ENCODE measurements around the gene SMIM36.
"Not testable (repeated sequence)": the region's sequence is repeated elsewhere in the genome, so short reads cannot be mapped to it uniquely, and the experiment has no call there.

SMIM36 gene

DNA sequence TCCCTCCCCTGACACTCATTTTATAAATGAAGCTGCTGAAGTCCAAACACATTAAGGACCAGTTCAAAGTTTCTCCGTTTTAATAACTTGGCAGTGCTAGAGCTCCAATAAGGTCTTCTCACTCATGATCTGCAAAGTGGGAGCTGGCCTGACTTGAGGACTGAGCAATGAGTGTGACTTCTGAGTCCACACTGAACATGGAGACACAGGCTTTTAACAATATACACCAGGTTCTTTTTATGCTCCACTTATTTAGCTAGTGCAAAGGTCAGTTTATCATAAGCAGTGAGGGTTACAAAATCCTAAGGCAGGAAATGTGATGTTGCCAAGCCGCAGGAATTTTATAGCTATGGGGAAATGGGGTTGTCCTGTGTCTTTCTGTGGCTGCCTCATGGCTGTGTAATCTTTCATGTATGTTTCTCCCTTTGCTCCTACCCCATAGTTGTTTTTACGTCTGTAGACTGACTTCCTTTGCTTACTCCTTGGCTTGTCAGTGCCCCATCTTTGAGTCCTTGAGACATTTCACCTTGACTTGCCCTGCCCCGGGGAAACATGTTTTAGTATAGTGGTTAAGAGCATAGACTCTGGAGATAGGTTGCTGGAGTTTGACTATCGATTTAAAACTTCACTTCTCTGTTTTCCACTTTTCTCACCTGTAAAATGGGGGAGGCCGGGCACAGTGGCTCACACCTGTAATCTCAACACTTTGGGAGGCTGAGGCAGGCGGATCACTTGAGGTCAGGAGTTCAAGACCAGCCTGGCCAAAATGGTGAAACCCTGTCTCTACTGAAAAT, 77.4 kb downstream of the SMIM36 start:
- no peak for DNase-seq

GRCh38 chr17:55433029-55433628, 78.1 kb downstream of the SMIM36 start:
- DNase-seq: no peak

GRCh38 chr17:55432358-55433028, 78.8 kb downstream of the SMIM36 start:
- no peak for DNase-seq

DNA sequence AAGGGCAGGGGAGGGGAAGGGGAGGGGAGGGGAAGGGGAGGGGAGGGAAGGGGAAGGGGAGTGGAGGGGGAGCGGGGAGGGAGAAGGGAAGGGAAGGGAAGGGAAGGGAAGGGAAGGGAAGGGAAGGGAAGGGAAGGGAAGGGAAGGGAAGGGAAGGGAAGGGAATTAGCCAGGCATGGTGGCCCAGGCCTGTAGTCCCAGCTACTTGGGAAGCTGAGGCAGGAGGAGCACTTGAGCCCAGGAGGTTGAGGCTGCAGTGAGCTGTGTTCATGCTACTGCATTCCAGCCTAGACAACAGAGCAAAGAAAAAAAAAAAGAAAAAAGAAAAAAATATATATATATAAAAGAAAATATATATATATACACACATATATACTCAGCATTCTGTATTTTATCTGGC, 79.3 kb downstream of the SMIM36 start:
- not testable (repeated sequence) for DNase-seq

- DNase-seq: no peak
Measured at GRCh38 chr17:55430541-55431288, 80.5 kb downstream of the SMIM36 start.

DNA sequence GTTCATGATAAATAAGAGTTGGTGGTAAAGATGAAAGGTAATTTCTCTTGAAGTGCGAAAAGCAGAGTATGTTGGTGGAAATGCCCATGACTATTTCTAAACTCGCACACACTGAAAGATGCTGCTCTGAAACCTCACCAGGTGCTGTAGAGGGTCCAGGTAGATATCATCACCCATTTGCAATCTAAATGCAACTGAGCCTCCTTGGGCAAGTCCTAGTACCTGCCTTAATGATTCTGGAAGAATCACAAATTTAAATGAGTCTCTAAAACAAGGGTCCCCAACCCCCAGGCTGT, 83.7 kb downstream of the SMIM36 start:
- no peak for DNase-seq

- no peak for DNase-seq
Measured at GRCh38 chr17:55426851-55427586, 84.2 kb downstream of the SMIM36 start.

DNA sequence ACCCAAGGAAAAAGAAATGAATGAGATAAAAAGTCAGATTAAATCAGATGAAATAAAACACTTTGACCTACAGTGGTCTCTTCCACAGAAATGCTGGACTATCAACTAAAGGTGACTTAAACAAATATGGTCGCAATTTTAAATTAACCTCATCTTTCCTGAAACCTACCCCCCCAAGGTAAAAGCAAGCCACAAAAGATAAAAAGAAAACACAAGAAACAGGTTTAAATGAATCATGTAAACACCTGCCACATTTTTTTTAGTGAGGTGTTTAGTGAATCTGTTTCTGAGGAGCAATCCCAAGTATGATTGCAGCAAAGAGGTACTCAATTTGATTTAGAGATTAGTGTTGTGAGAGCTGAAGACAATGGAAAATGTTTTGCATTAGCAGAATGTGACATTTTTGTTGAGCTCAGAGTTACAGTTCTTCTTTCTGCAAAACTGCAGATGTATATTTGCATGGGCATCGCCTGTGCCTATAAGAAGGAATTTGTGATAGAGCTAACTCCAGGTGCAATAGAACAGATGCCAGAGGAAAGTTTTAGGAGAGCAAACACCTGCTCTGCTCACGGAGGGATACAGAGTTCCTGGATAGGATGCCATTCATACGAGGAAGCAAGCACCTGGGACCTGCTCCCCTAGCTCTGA, 86.2 kb downstream of the SMIM36 start:
- DNase-seq: no peak

DNA sequence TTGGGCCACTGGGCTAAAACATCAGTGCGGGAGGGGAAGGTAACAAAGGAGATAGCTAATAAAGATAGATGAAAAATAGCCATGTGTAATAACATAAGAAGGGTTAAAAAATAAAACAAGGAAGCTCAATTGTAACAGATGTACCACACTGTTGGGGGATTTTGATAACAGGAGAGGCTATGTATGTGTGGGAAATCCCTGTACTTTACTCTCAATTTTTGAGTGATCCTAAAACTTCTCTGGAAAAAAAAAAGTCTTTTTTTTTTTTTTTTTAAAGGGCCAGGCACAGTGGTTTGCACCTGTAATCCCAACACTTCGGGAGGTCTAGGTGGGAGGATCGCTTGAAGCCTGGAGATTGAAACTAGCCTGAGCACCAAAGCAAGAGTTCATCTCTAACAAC, 87.7 kb downstream of the SMIM36 start:
- no peak for DNase-seq

- DNase-seq: not testable (repeated sequence)
Measured at GRCh38 chr17:55422828-55423164, 88.5 kb downstream of the SMIM36 start.

DNA sequence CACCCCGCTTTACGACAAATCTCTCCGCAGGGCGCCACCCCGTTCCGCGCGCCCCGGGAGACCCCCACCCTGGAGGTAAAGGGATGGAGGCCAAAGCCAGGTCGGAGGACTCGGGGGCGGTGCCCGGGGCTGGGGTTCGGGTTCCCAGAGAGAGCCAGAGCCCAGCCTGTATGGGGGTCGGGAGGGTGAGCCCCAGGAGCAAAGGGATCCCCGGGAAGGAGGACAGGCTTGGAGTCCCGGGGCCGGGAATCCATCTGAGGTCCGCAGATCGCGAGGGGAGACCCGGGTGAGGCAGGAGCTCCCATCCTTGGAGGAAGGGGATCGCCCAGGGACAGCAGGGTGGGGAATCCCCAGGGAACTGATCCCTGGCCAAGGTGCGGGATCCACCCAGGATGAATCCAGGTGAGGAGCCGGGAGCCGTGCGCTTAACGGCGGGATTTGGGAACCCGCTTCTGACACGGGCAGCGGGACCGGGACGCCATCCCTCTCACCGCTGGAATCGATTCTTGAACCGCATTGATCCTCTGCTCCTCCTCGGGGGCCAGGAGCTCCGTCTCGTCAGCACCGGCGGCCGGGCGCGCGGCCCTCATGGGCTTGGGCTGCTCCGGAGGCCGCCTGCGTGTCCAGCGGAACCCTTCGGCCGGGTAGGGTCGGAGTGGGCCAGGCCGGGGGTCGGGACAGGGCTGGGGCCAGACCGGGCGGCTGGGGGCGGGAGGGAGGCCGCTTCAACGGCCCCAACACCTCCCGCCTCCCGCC, 89.9 kb downstream of the SMIM36 start, which contains the start of gene MMD:
Gene MMD (minus strand): TSS at position 657 of the 756 bp plus-strand sequence. CDS start 140 bp downstream, at position 517.
- DNase-seq: peak; percentile 10

- DNase-seq: peak; percentile 27
Measured at GRCh38 chr17:55420776-55421178, 90.5 kb downstream of the SMIM36 start.

- DNase-seq: no peak
Measured at GRCh38 chr17:55420067-55420775, 91.0 kb downstream of the SMIM36 start.

DNA sequence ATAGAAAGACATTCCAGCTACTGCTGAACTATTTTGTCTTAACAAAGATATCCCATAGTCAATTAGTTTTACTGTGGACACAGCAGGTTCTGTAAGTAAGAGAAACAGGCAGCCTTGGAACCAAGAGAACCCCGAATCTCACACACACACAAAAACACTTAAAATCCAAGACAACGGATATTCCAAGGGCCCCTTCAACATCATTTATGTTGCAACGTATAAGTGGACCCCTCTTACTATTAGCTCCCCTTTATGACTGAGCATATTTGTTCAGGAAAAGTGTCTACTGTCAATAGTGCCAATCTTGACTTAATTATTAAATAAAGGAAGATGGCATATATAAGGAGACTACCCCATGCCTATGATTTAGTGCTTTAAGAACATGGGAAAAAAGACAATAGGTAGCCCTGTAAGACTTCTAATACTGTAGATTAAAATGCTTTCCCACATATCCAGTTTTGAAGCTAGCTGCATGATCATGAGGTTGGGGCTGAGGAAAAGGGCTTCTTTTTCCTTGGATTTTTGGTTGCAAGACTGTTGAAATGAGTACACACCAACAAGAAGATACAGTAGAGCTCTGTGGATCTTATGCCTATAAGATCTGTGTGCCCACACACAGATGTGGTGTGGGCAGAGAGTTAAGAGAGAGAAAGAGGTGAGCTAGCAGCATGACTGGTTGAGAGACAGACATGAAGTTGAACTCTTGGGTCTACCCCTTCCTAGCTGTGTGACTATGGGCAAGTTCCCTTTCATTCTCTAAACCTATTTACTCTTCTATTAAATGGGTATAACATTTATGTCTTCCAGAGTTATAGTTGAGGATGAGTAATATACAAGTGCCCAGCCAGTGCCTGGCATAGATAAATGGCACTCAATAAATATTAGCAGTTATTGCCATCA, 92.6 kb downstream of the SMIM36 start:
- no peak for DNase-seq

DNA sequence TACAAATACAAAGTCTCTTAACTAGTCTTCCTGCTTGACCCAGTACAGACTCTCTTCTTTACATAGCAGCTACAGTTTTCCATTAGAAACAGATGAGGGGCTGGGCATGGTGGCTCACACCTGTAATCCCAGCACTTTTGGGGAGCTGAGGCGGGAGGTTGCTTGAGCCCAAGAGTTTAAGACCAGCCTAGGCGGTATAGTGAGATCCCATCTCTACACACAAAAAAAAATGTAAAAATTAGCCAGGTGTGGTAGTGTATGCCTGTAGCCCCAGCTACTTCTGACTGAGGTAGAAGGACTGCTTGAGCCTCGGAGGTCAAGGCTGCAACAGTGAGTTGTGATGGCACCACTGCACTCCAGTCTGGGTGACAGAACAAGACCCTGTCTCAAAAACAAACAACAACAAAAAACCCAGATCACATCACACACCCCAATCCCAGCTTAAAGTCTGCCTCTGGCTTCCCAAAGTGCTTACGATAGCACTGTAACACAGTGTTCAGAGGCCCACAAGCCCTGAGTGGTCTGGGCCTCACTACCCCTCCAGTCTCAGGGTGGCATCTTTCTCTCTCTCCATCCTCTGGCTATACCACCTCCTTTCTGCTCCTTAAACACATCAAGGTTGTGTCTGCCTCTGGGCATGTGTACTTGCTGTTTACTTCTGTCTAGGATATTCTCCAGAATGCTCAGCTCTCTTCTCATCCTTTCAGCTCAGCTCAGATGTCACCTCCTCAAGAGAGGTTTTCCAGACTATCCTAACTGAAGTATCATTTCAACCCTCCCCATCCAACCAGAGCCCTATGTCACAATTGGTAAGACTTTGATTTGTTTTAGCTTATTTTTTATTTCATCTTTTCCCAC, 93.6 kb downstream of the SMIM36 start:
- no peak for DNase-seq

DNA sequence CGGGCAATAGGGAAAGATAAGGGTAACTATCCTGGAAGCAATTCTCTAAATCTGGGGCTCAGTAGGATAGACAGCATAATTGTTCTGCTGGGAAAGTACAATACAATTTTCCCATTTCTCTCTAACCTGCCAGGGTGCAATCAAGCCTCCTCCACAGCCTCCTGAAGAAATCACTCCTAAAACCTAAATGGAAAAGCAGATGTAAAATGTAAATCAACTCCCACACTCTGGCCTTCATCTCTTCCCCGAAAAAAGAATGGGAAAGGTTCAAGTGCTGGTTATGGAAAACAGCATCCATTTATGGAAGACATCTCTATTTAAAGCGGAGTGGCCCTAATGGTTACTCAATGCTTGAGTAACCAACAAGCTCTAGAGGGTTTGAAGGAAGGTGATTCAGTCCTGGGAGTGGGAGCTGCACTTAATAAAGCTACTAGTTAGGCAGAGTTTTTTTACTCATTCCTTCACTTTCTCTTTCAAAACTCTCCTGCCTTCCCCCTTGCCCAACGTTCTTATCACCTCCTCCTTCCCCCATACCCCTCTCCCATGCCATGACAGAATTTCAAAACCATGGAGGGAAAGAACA, 94.7 kb downstream of the SMIM36 start:
- no peak for DNase-seq

DNA sequence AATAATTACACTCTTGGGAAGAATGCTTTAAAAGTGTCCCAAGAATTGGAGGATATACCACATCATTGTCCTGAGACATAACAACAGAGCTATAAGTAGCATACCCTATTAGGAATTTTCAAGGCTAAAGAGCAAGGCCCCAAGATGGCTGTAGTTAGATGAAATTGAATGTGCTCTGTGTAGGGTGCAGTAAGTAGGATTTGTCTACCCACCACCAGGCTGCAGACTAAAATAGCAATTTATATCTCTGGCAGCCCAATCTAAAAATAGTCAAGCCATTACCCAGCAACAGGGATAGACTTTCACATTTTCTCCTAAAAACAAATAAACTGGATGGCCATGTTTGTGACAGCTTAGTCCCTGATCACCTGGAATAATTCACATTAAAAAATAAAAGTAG, 95.3 kb downstream of the SMIM36 start:
- DNase-seq: no peak

DNA sequence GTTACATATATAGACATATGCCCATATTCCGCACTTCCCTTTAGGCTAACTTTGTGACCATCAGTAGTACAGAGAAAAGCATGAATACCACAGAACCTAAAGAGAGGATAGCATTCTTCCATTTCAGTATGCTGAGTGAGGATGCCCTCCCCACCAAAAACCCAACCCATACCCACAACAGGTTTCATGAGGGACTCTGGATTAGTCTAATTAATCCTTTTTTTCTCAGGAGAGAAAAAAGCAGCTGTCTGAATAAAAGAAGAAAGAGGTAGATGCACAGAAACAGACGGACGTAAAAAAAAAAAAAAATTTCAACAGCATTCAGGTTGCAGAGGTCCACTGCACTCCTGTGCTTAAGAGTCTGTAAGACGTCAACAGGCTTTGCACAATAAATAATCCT, 96.3 kb downstream of the SMIM36 start:
- DNase-seq: no peak

Data from T-helper 9 cell (primary cell).